ENCODE data around the gene SVIL. TPM values are rescaled to one million over a fixed set of nuclear protein-coding genes. Genes with fewer than 3 reads are reported as not detected.

SVIL gene
- total RNA-seq: 86.8 and 88.3 TPM in 2 replicates

GRCh38 chr10:29634764-29635625, at the start of gene SVIL:
Gene SVIL, minus strand, starts transcription at chr10:29634971. Its CDS starts 79,913 bp downstream, at chr10:29555058.

